OCI-M2 (cell line): ENCODE data around the gene CNOT6.
A peak's percentile ranks its signal among the peaks of the same experiment; 100 is the strongest.

Source experiments
- DNase-seq: peaks from one replicate; lab custom pipeline; 2025; ENCODE audit not compliant: unreplicated experiment; lab: John Stamatoyannopoulos, UW

The CNOT6 gene

GRCh38 chr5:180598797-180599589 is 104.8 kb downstream of the CNOT6 start:
- no peak for DNase-seq

GRCh38 chr5:180599590-180599914 is 105.4 kb downstream of the CNOT6 start:
- DNase-seq, result no peak

DNA sequence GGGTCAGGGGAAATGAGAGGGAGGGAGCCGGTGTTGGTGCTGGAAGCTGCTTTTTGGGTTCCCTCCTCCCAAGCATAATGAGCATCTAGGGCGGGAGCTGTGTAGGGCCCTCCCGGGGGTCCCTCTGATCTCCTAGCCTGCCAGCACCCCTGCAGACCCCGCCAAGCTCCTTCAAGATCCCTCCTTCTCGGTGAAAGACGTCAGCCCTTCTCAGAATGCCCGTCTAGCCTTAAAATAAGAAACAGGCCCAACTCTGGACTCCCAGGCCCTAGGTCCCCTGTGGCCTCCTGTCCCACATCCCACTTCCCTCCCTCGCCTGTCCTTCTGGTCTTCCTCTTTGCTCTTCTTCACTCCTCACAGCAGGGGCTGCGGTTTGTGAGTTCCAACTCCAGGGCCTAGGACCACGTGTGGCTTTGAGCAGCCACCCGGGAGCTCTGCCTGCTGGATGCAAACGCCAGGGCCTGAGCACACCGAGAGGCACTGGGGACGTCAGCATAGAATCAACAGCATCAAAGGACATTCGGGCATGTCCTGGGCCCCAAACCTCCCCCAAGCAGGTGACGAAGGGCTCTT is 105.9 kb downstream of the CNOT6 start:
- no peak for DNase-seq

DNA sequence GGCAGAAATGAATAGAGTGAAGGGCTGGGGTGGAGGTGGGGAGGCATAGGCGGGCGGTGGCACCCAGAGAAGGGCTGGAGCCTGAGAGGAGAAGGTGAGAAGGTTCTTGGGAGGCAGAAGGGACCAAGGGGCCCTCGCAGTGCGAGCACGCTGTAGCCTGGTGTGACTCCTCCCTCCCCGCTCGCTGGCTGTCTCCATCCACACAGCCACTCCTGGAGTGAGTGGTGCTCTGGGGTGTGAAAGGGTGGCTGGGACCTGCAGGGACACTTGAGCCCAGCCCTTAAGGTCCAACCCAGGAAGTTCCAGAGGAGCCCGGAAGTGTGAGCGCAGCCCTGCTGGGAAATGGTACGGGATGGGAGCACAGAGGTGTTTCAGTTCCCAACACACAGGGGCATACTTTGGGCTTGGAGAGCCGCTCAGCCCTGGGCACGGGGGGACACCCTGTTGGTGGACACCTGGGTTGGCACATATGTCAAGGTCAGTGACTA is 106.4 kb downstream of the CNOT6 start:
- no peak for DNase-seq

GRCh38 chr5:180601591-180602480 is 107.7 kb downstream of the CNOT6 start:
- DNase-seq, result no peak

GRCh38 chr5:180602481-180603075 is 108.4 kb downstream of the CNOT6 start:
- no peak for DNase-seq

DNA sequence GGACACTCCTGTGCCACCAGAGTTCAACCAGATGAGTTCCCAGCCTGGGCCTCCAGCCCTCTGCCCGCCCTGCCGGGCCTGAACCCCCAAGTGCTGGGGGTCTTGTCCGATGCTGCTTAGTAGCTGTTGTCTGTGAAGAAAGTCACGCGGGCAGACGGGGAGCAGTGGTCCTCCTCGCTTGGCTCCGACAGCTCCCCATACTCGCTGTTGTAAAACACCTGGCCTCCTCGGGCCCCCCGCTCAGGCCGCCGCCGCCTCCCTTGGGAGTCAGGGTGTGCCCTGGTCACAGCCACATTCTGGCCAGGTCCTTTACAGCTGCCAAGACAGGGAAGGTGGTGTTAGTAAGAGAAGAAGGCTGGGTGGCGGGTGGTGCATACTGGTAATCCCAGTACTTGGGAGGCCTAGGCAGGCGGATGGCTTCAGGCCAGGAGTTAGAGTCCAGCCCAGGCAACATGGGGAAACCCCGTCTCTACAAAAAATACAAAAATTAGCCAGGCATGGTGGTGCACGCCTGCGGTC is 109.0 kb downstream of the CNOT6 start:
- DNase-seq, result no peak

GRCh38 chr5:180604271-180604670 is 110.1 kb downstream of the CNOT6 start:
- DNase-seq, result no peak

DNA sequence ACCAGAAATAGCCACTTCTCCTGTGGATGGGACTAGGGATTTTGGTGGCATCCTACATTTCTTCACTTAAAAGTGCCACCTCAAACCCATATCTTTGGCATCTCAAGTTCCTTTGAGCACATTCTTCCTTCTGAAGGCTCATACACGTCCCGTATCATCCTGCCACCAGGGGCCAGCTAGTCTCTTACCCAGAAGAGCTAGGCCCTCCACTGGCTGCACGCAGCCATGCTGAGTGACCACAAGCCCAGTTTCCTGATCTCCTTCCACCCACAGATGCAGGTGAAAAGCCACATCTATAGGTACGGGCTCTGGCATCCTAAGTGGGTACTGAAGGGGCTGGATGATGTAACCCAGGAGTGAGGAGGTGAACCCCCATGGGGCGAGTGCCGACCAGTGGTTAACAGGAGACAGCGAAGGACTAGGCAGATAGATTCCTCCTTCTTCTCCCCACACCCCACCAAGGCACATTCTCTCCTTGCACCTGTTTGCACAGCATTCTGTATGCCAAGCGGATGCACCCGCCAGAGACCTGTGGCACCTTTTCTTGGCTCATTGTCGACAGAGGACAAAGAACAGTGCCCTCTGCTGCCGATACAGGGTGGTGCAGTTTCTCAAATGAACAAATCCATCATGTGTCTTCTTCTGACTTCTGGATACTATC is 111.5 kb downstream of the CNOT6 start:
- DNase-seq, result peak; percentile 9

DNA sequence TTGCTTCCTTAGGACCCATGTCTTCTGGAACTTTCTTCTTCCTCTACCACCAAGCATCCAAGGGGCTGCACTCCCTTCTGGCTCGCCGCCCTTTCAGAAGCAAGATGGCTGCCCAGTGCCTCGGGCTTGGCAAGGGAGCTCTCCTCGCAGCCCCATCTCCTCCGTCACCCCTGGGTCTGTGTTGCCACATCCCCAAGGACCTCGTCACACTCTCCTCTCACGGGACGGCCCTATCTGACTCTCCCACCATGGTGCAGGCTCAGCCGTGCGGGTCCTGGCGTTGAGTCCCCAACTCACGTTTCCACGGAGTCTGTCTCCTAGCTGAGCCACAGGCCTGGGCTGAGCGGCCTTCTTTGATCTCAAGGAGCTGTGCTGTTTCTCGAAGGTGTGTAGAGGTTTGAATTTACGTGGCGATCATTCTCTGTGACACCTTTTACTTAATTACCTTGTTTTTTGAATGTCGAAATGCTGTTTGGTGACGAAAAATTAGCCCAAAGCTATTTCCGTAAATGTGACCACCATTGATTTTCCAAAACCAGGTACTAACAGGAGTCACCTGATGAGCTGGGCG is 112.1 kb downstream of the CNOT6 start:
- no peak for DNase-seq

DNA sequence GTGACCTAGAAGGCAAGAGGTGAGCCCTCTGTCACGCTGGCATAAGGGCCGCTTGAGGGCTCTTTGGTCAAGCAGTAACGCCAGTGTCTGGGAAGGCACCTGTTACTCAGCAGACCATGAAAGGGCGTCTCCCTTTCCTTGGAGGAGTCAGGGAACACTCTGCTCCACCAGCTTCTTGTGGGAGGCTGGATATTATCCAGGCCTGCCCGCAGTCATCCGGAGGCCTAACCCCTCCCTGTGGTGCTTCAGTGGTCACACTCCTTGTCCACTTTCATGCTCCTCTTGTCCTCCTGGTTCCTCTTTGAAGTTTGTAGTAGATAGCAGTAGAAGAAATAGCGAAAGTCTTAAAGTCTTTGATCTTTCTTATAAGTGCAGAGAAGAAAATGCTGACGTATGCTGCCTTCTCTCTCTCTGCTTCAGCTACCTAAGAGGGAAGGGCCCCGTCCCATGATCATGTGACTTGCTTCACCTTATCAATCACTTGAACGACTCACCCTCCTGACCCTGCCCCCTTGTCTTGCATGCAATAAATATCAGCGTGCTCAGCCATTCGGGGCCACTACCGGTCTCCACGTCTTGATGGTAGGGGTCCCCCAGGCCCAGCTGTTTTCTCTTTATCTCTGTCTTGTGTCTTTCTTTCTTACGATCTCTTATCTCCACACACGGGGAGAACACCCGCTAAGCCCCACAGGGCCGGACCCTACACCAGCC is 113.8 kb downstream of the CNOT6 start:
- DNase-seq, result no peak

DNA sequence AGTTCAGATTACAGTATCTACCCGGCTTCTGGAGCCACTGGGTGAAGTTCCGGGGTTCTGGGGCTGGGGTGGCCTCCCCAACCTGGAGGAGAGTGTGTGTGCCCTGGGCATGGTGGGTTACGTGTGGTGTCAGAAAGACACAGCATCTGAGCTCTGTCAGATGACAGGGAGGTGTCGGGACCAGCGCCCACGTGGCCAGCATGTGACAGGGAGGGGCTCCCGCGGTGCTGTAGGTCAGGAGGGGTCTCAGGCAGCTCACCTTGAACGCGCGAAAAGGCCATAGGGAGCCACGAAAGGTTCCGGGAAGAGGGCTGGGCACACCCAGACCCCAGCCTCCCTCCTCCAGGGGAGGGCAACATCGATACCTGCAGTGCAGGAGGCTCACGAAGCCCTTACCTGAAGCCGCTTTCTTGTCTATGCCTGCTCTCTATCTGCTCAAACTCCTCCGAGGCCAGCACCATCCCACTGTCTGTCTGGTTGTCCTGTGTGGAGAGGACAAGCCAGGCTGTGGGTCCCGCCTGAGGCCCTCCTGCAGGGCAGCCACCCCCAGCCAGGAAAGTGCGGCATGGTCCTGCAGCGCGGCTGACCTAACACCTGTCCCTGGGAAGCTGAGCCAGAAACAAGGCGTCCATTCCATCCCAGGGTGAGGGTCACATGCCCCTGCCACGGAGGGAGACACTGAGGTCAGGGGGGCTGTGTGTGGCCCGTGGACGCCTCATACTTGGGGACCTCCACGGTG is 114.6 kb downstream of the CNOT6 start:
- DNase-seq, result no peak

DNA sequence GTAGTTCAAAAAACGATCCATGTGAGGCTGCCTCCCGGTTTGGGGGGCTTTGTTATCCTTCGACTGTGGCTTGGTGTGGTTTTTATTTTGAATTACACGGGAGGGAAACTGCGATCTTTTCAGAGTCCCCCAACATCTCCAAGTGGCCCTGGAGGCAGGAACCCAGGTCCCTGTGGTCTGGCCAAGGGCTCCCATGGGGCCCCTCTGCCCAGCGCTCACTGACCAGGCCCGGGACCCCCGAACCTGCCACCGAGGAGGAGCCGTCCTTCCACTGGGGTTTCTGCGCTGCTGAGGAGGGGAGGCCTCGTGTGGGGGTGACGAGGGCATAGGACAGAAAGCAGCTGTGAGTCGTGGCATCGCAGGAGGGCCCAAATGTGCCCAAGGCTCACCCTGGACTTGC is 115.2 kb downstream of the CNOT6 start:
- no peak for DNase-seq

- no peak for DNase-seq
Observed at GRCh38 chr5:180609817-180610550, 115.8 kb downstream of the CNOT6 start.

GRCh38 chr5:180611140-180611850 is 117.1 kb downstream of the CNOT6 start:
- no peak for DNase-seq

DNA sequence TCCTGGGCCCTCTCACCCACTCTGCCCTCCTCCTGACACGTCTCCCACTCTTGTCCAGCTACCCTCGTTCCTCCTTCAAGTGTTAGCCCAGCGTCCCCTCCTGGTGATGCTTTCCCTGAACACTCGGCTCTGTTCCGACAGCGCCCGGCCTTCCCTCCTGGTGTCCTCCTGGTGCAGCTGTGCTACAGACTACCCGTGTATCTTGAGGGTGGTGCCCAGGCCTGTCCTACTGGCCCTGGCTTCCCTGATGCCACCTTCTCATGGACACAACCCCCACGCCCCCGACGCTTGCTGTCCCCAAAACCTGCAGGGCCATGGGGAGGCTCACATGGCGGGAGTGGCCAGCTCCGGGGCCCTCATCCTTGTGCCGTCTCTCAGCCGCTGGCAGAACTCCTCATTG is 118.5 kb downstream of the CNOT6 start:
- no peak for DNase-seq

- DNase-seq, result no peak
Observed at GRCh38 chr5:180613188-180613813, 119.1 kb downstream of the CNOT6 start.
